ENCODE data around the gene NOL4L. TPM values are rescaled to one million over a fixed set of nuclear protein-coding genes. Genes with fewer than 3 reads are reported as not detected.

Gene NOL4L
- polyA plus RNA-seq, 2 of the 4 experiments (the other 2 are of a cell fraction) = 9.5 to 11.8 TPM

DNA sequence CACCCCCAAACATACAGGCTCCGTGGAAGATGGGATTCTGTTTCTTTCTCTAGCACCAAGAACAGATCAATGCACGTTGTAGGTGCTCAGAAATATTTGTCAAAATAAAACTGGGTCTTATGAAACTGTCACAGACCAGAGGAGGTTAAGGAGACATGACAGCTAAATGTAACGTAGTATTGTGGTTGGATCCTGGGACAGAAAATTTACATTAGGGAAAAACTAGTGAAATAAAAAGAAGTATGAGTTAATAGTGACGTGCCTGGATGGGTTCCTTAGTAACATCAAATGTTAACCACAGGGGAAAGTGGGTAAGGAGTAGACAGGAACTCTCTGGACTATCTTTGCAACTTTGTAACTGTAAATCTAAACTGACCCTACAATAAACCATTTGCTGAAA is 31.5 kb downstream of the NOL4L start:
- FAIRE-seq (no peak), ATAC-seq (no peak), DNase-seq (ENCODE audit: low read depth in 1 of 2, low spot score in 1 of 2) (no peak)
- H3K9me3 ChIP-seq = peaks cover 7% of the 10 kb centered on the region
- H3K4me1 ChIP-seq = peaks cover 9% of the 10 kb centered on the region
- POLR2A ChIA-PET = no interaction called here
- TF ChIP-seq CHD4 (IDR thresholded peaks at IDR 0.05; ENCODE audit: borderline replicate concordance) (no peak), EHF (CRISPR knock-in tag; IDR thresholded peaks at IDR 0.05) (no peak), JUNB (IDR thresholded peaks at IDR 0.05) (no peak), CHD2 (IDR thresholded peaks at IDR 0.05; ENCODE audit: low read length, partially characterized antibody) (no peak)
- 73% methylated on average over 4 of the region's 4 CpGs for WGBS (ENCODE audit: missing lambda C conversion rate)
- CTCF ChIA-PET = no interaction called here
- H3K4me2 ChIP-seq = no peak overlapping the region
- H3K4me3 ChIP-seq = no peak overlapping the region
- no peak overlapping the region for H3K27ac ChIP-seq

GRCh38 chr20:32551693-32552092 is 33.4 kb downstream of the NOL4L start:
- Histone ChIP-seq H3K9me3 (peaks cover 7% of the 10 kb centered on the region), H3K4me1 (peaks cover 9% of the 10 kb centered on the region), H3K4me2 (no peak overlapping the region), H3K27ac (no peak overlapping the region), H3K4me3 (no peak overlapping the region)
- TF ChIP-seq SREBF2 (IDR thresholded peaks at IDR 0.05) (no peak), KDM5A (IDR thresholded peaks at IDR 0.05) (no peak), HOXB5 (CRISPR knock-in tag; IDR thresholded peaks at IDR 0.05) (no peak), ZFP36 (IDR thresholded peaks at IDR 0.05; ENCODE audit: borderline replicate concordance, partially characterized antibody) (no peak), EP300 (IDR thresholded peaks at IDR 0.05) (no peak), JUNB (IDR thresholded peaks at IDR 0.05) (no peak), ZSCAN20 (CRISPR knock-in tag; IDR thresholded peaks at IDR 0.05) (no peak), RARB (CRISPR knock-in tag; IDR thresholded peaks at IDR 0.05) (no peak), FOXS1 (CRISPR knock-in tag; IDR thresholded peaks at IDR 0.05) (no peak), FOSB (CRISPR knock-in tag; IDR thresholded peaks at IDR 0.05) (no peak), KDM1A (IDR thresholded peaks at IDR 0.05; ENCODE audit: low read depth) (no peak), CBX2 (IDR thresholded peaks at IDR 0.05; ENCODE audit: borderline replicate concordance, low read depth) (no peak), MYC (IDR thresholded peaks at IDR 0.05; ENCODE audit: borderline replicate concordance, low read length) (no peak), ZC3H11A (IDR thresholded peaks at IDR 0.05) (no peak), USF2 (IDR thresholded peaks at IDR 0.05) (no peak), ATOH8 (CRISPR knock-in tag; IDR thresholded peaks at IDR 0.05; ENCODE audit: low read depth) (no peak)
- TF ChIP-seq, protein P1, sequence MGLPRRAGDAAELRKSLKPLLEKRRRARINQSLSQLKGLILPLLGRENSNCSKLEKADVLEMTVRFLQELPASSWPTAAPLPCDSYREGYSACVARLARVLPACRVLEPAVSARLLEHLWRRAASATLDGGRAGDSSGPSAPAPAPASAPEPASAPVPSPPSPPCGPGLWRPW (IDR thresholded peaks at IDR 0.05) = no peak
- TF ChIP-seq, protein P2, sequence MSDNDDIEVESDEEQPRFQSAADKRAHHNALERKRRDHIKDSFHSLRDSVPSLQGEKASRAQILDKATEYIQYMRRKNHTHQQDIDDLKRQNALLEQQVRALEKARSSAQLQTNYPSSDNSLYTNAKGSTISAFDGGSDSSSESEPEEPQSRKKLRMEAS (IDR thresholded peaks at IDR 0.05) = no peak
- DNase-seq (ENCODE audit: low read depth in 1 of 2, low spot score in 1 of 2) = no peak
- ATAC-seq = no peak
- CTCF ChIA-PET = no interaction called here
- no peak for FAIRE-seq
- 87% methylated on average over 2 of the region's 2 CpGs for WGBS (ENCODE audit: missing lambda C conversion rate)
- POLR2A ChIA-PET = no interaction called here

GRCh38 chr20:32549842-32550241 is 35.3 kb downstream of the NOL4L start:
- 71% methylated on average over 2 of the region's 2 CpGs for WGBS (ENCODE audit: missing lambda C conversion rate)
- ChIA-PET POLR2A (no interaction called here), CTCF (no interaction called here)
- TF ChIP-seq KDM1A (IDR thresholded peaks at IDR 0.05; ENCODE audit: low read depth) (no peak), BHLHE40 (IDR thresholded peaks at IDR 0.05; ENCODE audit: low read depth, low read length) (no peak), PBX3 (IDR thresholded peaks at IDR 0.05) (no peak), ZSCAN20 (CRISPR knock-in tag; IDR thresholded peaks at IDR 0.05) (no peak), EHF (CRISPR knock-in tag; IDR thresholded peaks at IDR 0.05) (no peak), RCOR1 (IDR thresholded peaks at IDR 0.05; ENCODE audit: low read depth, low read length) (no peak), RNF2 (IDR thresholded peaks at IDR 0.05; ENCODE audit: borderline replicate concordance, low read depth) (no peak), CHD2 (IDR thresholded peaks at IDR 0.05; ENCODE audit: low read length, partially characterized antibody) (no peak), POLR2AphosphoS2 (conservative IDR thresholded peaks at IDR 0.05; ENCODE audit: low read length) (no peak)
- FAIRE-seq (no peak), DNase-seq (ENCODE audit: low read depth in 1 of 2, low spot score in 1 of 2) (no peak), ATAC-seq (no peak)
- Histone ChIP-seq H3K9me3 (peaks cover 7% of the 10 kb centered on the region), H3K4me1 (peaks cover 7% of the 10 kb centered on the region), H3K27ac (no peak overlapping the region), H3K4me3 (no peak overlapping the region), H3K4me2 (no peak overlapping the region)
